SK-N-MC (cell line): Measurements from ENCODE around the gene EEF2KMT.
"Not testable (repeated sequence)": the region's sequence is repeated elsewhere in the genome, so short reads cannot be mapped to it uniquely, and the experiment has no call there.

Source experiments
- EZH2 ChIP-seq: fragments of 200-600 bp; sonication (generic); IDR thresholded peaks from one replicate; pipeline ENCODE4 v1.6.1; 2017; ENCODE audit warnings: antibody characterized with exemption
- POLR2AphosphoS5 ChIP-seq: IDR thresholded peaks from 2 replicates; pipeline ENCODE4 v1.6.1; 2012; ENCODE audit warnings: mild to moderate bottlenecking, low read depth, low read length, borderline replicate concordance

DNA sequence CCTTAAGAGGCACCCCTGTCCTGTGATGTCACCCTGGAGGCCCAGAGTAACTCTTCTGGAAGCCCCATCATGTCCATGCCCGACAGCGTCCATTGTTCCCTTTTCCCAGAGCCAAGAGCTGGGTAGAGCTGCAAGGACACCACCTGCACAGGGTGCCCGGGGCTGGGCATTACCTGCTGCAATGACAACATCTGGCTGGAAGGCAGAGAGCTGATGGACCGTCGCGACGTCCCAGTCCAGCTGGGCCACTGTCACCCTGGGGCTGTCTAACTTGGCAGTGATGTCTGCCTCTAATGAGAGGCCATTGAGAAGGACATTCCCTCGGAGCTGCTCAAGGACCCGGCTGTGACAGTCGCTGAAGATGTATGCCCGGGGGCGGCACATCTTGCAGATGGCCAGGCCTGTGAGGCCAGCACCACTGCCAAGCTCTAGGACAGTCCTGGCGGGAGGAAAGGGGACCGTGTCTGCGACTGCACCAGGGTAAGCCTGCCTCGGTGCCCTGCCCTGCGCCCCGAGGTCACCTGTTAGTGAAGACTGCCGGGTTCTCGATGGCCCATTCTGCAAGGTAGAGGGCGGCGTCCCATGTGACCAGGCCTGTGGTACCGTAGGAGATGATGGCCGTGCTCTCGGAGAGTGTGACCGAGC is 7.6 kb downstream of the EEF2KMT start:
- TF ChIP-seq EZH2, POLR2AphosphoS5: not testable (repeated sequence)
